ENCODE results near the gene CD59. TPM values are rescaled to one million over a fixed set of nuclear protein-coding genes. Genes with fewer than 3 reads are reported as not detected.

Gene CD59
- total and polyA plus RNA-seq, 2 experiments from 2014 or later: 298 to 346 TPM

DNA sequence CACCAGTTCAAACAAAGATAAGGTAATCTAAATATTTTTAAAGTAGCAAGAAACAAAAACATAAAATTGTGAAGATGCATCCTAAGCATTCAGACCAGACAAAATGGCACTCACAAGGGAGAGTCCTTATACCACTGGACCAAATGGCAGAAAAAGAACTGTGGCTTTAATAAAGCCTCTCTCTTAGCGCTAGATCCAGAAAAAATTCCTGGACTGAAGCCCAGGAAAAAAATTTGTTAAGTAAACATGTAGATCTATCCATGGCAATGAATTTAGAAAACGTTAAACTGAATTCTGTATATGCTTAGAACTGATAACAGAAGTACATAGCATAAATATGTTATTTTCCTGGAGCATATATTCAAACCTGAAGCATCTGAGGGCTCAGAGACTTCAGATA is 11.8 kb upstream of the CD59 start:
- H3K79me2 ChIP-seq: peaks cover 2% of the 10 kb centered on the region
- no peak overlapping the region for H3K4me3 ChIP-seq
- H3K9me3 ChIP-seq (ENCODE audit: low read depth): no peaks in the 10 kb centered on the region
- no peak overlapping the region for H3K27ac ChIP-seq
- H3K36me3 ChIP-seq (replicated peaks; ENCODE audit: insufficient read depth, low read depth): no peaks in the 10 kb centered on the region
- WGBS (ENCODE audit: low lambda C conversion rate, missing lambda C conversion rate): 26% methylated on average over 2 of the region's 2 CpGs
- peaks cover 4% of the 10 kb centered on the region for H3K4me1 ChIP-seq (ENCODE audit: insufficient read depth)
- H3K27me3 ChIP-seq: no peaks in the 10 kb centered on the region
- no peak for TF ChIP-seq EZH2phosphoT487 (IDR thresholded peaks at IDR 0.05; ENCODE audit: low read depth, severe bottlenecking, unreplicated experiment)
- TF ChIP-seq, protein P1, sequence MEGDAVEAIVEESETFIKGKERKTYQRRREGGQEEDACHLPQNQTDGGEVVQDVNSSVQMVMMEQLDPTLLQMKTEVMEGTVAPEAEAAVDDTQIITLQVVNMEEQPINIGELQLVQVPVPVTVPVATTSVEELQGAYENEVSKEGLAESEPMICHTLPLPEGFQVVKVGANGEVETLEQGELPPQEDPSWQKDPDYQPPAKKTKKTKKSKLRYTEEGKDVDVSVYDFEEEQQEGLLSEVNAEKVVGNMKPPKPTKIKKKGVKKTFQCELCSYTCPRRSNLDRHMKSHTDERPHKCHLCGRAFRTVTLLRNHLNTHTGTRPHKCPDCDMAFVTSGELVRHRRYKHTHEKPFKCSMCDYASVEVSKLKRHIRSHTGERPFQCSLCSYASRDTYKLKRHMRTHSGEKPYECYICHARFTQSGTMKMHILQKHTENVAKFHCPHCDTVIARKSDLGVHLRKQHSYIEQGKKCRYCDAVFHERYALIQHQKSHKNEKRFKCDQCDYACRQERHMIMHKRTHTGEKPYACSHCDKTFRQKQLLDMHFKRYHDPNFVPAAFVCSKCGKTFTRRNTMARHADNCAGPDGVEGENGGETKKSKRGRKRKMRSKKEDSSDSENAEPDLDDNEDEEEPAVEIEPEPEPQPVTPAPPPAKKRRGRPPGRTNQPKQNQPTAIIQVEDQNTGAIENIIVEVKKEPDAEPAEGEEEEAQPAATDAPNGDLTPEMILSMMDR (IDR thresholded peaks at IDR 0.05; ENCODE audit: poor library complexity): no peak
- TF ChIP-seq EZH2 (IDR thresholded peaks at IDR 0.05; ENCODE audit: borderline replicate concordance): no peak
- no peaks in the 10 kb centered on the region for H4K20me1 ChIP-seq (ENCODE audit: insufficient read depth, poor library complexity, severe bottlenecking)
- DNase-seq (ENCODE audit: low spot score): no peak
- H2AFZ ChIP-seq: no peak overlapping the region
- H3K4me2 ChIP-seq: no peak overlapping the region
- H3K9me2 ChIP-seq (replicated peaks; ENCODE audit: insufficient read depth): no peaks in the 10 kb centered on the region

DNA sequence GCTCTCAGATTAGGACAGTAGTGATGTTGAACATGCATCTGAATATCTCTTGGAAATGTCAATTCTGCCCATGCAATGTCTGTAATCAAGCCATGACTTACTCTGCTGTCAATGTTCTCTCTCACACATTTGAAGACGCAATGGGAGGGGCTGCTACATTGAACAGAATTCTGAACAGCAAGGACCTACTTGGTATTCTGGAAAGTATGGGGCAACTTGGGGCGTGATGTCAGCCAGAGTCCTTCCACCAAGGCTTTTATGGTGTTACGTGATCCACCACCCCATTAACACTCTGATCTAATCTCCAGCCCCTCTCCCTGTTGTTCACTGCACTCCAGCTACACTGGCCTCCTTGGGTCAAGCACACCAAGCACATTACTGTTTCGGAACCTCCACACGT is 7.1 kb upstream of the CD59 start:
- no peak for DNase-seq (ENCODE audit: low spot score)
- no peak overlapping the region for H2AFZ ChIP-seq
- no peaks in the 10 kb centered on the region for H4K20me1 ChIP-seq (ENCODE audit: insufficient read depth, poor library complexity, severe bottlenecking)
- no peak overlapping the region for H3K4me2 ChIP-seq
- no peak overlapping the region for H3K27ac ChIP-seq
- peaks cover 2% of the 10 kb centered on the region for H3K79me2 ChIP-seq
- TF ChIP-seq, protein P1 (IDR thresholded peaks at IDR 0.05; ENCODE audit: poor library complexity): no peak
- TF ChIP-seq EZH2phosphoT487 (IDR thresholded peaks at IDR 0.05; ENCODE audit: low read depth, severe bottlenecking, unreplicated experiment) (no peak), EZH2 (IDR thresholded peaks at IDR 0.05; ENCODE audit: borderline replicate concordance) (no peak)
- 89% methylated on average over 5 of the region's 5 CpGs for WGBS (ENCODE audit: low lambda C conversion rate, missing lambda C conversion rate)
- no peaks in the 10 kb centered on the region for H3K27me3 ChIP-seq
- no peaks in the 10 kb centered on the region for H3K9me2 ChIP-seq (replicated peaks; ENCODE audit: insufficient read depth)
- H3K4me1 ChIP-seq (ENCODE audit: insufficient read depth): peaks cover 4% of the 10 kb centered on the region
- no peaks in the 10 kb centered on the region for H3K9me3 ChIP-seq (ENCODE audit: low read depth)
- no peaks in the 10 kb centered on the region for H3K36me3 ChIP-seq (replicated peaks; ENCODE audit: insufficient read depth, low read depth)
- H3K4me3 ChIP-seq: no peak overlapping the region

DNA sequence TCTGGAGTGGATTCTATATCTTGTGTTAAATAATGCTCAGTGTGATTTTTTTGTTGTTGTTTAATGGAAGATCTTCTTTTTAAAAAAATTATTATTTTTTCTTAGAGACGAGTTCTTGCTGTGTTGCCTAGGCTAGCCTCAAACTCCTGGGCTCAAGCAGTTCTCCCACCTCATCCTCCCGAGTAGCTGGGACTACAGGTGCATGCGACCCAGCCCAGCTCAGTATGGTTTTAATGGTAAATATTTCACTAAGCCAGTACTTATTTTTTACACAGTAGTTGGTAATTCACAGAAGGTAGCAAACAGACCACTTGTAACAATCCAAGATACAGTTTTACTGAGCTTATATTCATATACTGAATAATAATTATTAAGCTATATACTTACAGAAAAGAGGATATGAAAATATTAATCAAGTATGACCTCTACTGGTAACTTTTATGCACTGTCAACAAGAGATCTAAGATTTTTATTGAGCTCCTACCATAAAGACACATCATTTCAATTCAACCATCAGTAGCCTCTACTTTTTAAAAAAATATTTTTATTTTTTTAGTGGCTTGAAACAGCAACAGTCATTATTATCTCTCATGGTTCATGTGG is 6.1 kb upstream of the CD59 start:
- Histone ChIP-seq H4K20me1 (ENCODE audit: insufficient read depth, poor library complexity, severe bottlenecking) (no peaks in the 10 kb centered on the region), H3K36me3 (replicated peaks; ENCODE audit: insufficient read depth, low read depth) (no peaks in the 10 kb centered on the region), H3K79me2 (peaks cover 2% of the 10 kb centered on the region), H2AFZ (no peak overlapping the region), H3K27me3 (no peaks in the 10 kb centered on the region), H3K9me2 (replicated peaks; ENCODE audit: insufficient read depth) (no peaks in the 10 kb centered on the region), H3K4me3 (no peak overlapping the region), H3K9me3 (ENCODE audit: low read depth) (no peaks in the 10 kb centered on the region), H3K27ac (no peak overlapping the region), H3K4me2 (no peak overlapping the region), H3K4me1 (ENCODE audit: insufficient read depth) (peaks cover 3% of the 10 kb centered on the region)
- 87% methylated on average over 3 of the region's 3 CpGs for whole genome bisulfite sequencing (ENCODE audit: low lambda C conversion rate, missing lambda C conversion rate)
- TF ChIP-seq, protein P1 (IDR thresholded peaks at IDR 0.05; ENCODE audit: poor library complexity): peak; percentile 54
- TF ChIP-seq EZH2 (IDR thresholded peaks at IDR 0.05; ENCODE audit: borderline replicate concordance) (no peak), EZH2phosphoT487 (IDR thresholded peaks at IDR 0.05; ENCODE audit: low read depth, severe bottlenecking, unreplicated experiment) (no peak)
- no peak for DNase-seq (ENCODE audit: low spot score)
